Effector CD8-positive, alpha-beta T cell (primary cell): ENCODE measurements around the gene SHISAL2A.

ENCODE experiments used
- DNase-seq: peaks from one replicate; lab custom pipeline; 2025; lab: John Stamatoyannopoulos, UW

SHISAL2A gene

GRCh38 chr1:52621950-52622349 is 11.0 kb upstream of the SHISAL2A start:
- no peak for DNase-seq

GRCh38 chr1:52623812-52624211 is 9.2 kb upstream of the SHISAL2A start:
- DNase-seq = no peak

- DNase-seq = no peak
Observed at GRCh38 chr1:52627028-52627427, 5.9 kb upstream of the SHISAL2A start.

- DNase-seq = no peak
Observed at GRCh38 chr1:52628614-52629324, 4.2 kb upstream of the SHISAL2A start.

- no peak for DNase-seq
Observed at GRCh38 chr1:52629325-52629643, 3.7 kb upstream of the SHISAL2A start.

GRCh38 chr1:52629667-52630066 is 3.3 kb upstream of the SHISAL2A start:
- DNase-seq = no peak

- no peak for DNase-seq
Observed at GRCh38 chr1:52631759-52632331, 1.1 kb upstream of the SHISAL2A start.

GRCh38 chr1:52633291-52633754 is 355 bp downstream of the SHISAL2A start:
- peak; percentile 15 for DNase-seq

- no peak for DNase-seq
Observed at GRCh38 chr1:52634111-52634510, 1.1 kb downstream of the SHISAL2A start.

- DNase-seq = no peak
Observed at GRCh38 chr1:52635321-52636089, 2.5 kb downstream of the SHISAL2A start.

GRCh38 chr1:52636721-52637695 is 4.0 kb downstream of the SHISAL2A start:
- DNase-seq = peak; percentile 31

GRCh38 chr1:52637946-52638345 is 5.0 kb downstream of the SHISAL2A start:
- DNase-seq = no peak

GRCh38 chr1:52640697-52641096 is 7.7 kb downstream of the SHISAL2A start:
- no peak for DNase-seq

GRCh38 chr1:52641307-52641706 is 8.3 kb downstream of the SHISAL2A start:
- no peak for DNase-seq

- no peak for DNase-seq
Observed at GRCh38 chr1:52645261-52645660, 12.3 kb downstream of the SHISAL2A start.

GRCh38 chr1:52651904-52652303 is 18.9 kb downstream of the SHISAL2A start:
- DNase-seq = no peak

GRCh38 chr1:52653207-52653849 is 20.4 kb downstream of the SHISAL2A start:
- no peak for DNase-seq

- no peak for DNase-seq
Observed at GRCh38 chr1:52654063-52654462, 21.1 kb downstream of the SHISAL2A start.

GRCh38 chr1:52657702-52658101 is 24.7 kb downstream of the SHISAL2A start:
- DNase-seq = no peak

GRCh38 chr1:52658795-52659194 is 25.8 kb downstream of the SHISAL2A start:
- no peak for DNase-seq

GRCh38 chr1:52659356-52659755 is 26.4 kb downstream of the SHISAL2A start:
- no peak for DNase-seq
